H1 (cell line): ENCODE measurements around the gene DAPK2. TPM values are rescaled to one million over a fixed set of nuclear protein-coding genes. Genes with fewer than 3 reads are reported as not detected.

ENCODE experiments used
- ASH2L ChIP-seq: fragments of 200-600, 300-600 bp; sonication (generic); IDR thresholded peaks from one replicate; pipeline ENCODE4 v1.7.1; 2017; ENCODE audit warnings: low read length
- ATF3 ChIP-seq: IDR thresholded peaks from 2 replicates; pipeline ENCODE4 v1.6.1; 2011; ENCODE audit warnings: low read depth, mild to moderate bottlenecking, low read length; ENCODE audit not compliant: insufficient read depth
- BCL11A ChIP-seq, 2 experiments: IDR thresholded peaks; one replicate each; pipeline ENCODE4 v1.6.1; 2011; ENCODE audit warnings: low read depth in 2 of 2, low read length in 2 of 2, mild to moderate bottlenecking in 2 of 2
- KDM4A ChIP-seq: IDR thresholded peaks from one replicate; pipeline ENCODE4 v1.7.1; 2012; ENCODE audit warnings: low read depth, mild to moderate bottlenecking, moderate library complexity, low read length, inconsistent platforms; ENCODE audit not compliant: severe bottlenecking
- POLR2A ChIP-seq, 2 experiments: IDR thresholded peaks; 1 replicate in 1 of 2; 2 replicates in 1 of 2; pipeline ENCODE4 v1.6.1; 2011; ENCODE audit warnings: low read depth in 2 of 2, low read length in 2 of 2, mild to moderate bottlenecking in 2 of 2; ENCODE audit errors: control extremely low read depth in 1 of 2
- POU5F1 ChIP-seq: IDR thresholded peaks from 2 replicates; pipeline ENCODE4 v1.6.1; 2011; ENCODE audit warnings: low read depth, mild to moderate bottlenecking, low read length, moderate library complexity
- SIN3A ChIP-seq, 2 experiments: IDR thresholded peaks in 1 of 2; conservative IDR thresholded peaks in 1 of 2; 2 replicates each; pipeline ENCODE4 v1.6.1; 2011 to 2012; ENCODE audit warnings: low read length in 2 of 2, improper control_type of control experiment in 1 of 2, low read depth in 1 of 2, mild to moderate bottlenecking in 1 of 2
- SIRT6 ChIP-seq: IDR thresholded peaks from one replicate; pipeline ENCODE4 v1.7.1; 2012; ENCODE audit warnings: low read length, inconsistent platforms
- polyA plus RNA-seq, 7 experiments: library from polyadenylated mRNA; depleted of rRNA in 3 of 7; stranded (reverse) in 5 of 7; unstranded in 2 of 7; fragments of >200 nt in 5 of 7; fragments of 200-250 nt in 2 of 7; gene quantifications; 1 replicate in 5 of 7; 2 replicates in 1 of 7; 4 replicates in 1 of 7; pipeline versions ENCODE4 v1.2.1 to v1.2.3, GENCODE V29; 2011 to 2013; ENCODE audit warnings: missing spikeins in 2 of 7, mixed read lengths in 2 of 7
- total RNA-seq: library from RNA; stranded (reverse); fragmentation: NEBNext Ultra II Directional; extraction: Animal tissue kit (Norgen Biotek cat#: 25700); gene quantifications from 2 replicates; pipeline ENCODE4 v1.2.1, GENCODE V29; 2021

Gene DAPK2
- total and polyA plus RNA-seq, 2 of the 8 experiments (the other 6 are each of a cell fraction or from before 2014, with no cell fraction given): 1.8 to 2.9 TPM

- TF ChIP-seq ASH2L (no peak), SIN3A (conservative IDR thresholded peaks at IDR 0.05 in 1 of 2, IDR thresholded peaks at IDR 0.05 in 1 of 2; ENCODE audit: low read depth in 1 of 2, low read length in 2 of 2) (no peak), SIRT6 (no peak), ATF3 (no peak), BCL11A (IDR thresholded peaks at IDR 0.05; ENCODE audit: low read depth in 2 of 2, low read length in 2 of 2) (no peak), POU5F1 (no peak), POLR2A (IDR thresholded peaks at IDR 0.05; ENCODE audit: control extremely low read depth in 1 of 2, low read depth in 2 of 2, low read length in 2 of 2) (no peak), KDM4A (no peak)
Observed at GRCh38 chr15:63905131-63905530, 141.2 kb downstream of the DAPK2 start (continued).
